ENCODE measurements around the gene TSR3. TPM values are rescaled to one million over a fixed set of nuclear protein-coding genes. Genes with fewer than 3 reads are reported as not detected.

TSR3 gene
- total RNA-seq, 4 donors from 2014 or later, result 78.2 to 112 (median 106) TPM

DNA sequence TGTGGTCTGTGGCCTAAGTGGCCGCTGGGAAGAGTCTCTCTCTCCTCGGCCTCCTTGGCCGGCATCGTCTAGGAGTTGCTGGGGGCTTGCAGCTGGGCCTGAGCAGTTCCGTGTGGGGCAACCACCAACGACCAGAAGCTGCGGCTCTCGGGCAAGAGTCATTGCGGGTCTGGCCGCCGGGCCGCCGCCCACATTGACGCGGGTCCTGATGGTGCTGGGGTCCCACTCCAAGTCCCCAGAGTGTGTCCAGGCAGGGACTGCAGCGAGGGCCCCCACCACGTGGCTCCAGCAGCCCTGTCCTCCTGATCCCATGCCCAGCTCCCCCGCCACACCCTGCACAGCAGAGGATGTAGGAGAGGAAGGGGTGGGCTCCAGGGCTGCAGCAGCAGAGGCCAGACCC is 31.9 kb upstream of the TSR3 start:
- Histone ChIP-seq H3K4me3 (no peak overlapping the region), H3K27me3 (no peaks in the 10 kb centered on the region), H3K27ac (replicated peaks in 1 of 4) (no peak overlapping the region), H3K36me3 (peaks cover 20 to 78% (median 62%) of the 10 kb centered on the region in 4 donors), H3K4me1 (peaks cover 8 to 18% (median 17%) of the 10 kb centered on the region in 4 donors), H3K9me3 (no peaks in the 10 kb centered on the region)
- no CpG with 5 or more reads among the region's 18 CpGs for WGBS
- intact Hi-C loops (cut with DNase I), result no loop called here
- no peak for TF ChIP-seq CTCF (IDR thresholded peaks at IDR 0.05)
- TF ChIP-seq POLR2A (IDR thresholded peaks at IDR 0.05; ENCODE audit: low read depth), result no peak
- TF ChIP-seq EP300 (IDR thresholded peaks at IDR 0.05), result no peak
- no peak for TF ChIP-seq POLR2AphosphoS5 (IDR thresholded peaks at IDR 0.05)
- DNase-seq (ENCODE audit: extremely low spot score), result no peak

DNA sequence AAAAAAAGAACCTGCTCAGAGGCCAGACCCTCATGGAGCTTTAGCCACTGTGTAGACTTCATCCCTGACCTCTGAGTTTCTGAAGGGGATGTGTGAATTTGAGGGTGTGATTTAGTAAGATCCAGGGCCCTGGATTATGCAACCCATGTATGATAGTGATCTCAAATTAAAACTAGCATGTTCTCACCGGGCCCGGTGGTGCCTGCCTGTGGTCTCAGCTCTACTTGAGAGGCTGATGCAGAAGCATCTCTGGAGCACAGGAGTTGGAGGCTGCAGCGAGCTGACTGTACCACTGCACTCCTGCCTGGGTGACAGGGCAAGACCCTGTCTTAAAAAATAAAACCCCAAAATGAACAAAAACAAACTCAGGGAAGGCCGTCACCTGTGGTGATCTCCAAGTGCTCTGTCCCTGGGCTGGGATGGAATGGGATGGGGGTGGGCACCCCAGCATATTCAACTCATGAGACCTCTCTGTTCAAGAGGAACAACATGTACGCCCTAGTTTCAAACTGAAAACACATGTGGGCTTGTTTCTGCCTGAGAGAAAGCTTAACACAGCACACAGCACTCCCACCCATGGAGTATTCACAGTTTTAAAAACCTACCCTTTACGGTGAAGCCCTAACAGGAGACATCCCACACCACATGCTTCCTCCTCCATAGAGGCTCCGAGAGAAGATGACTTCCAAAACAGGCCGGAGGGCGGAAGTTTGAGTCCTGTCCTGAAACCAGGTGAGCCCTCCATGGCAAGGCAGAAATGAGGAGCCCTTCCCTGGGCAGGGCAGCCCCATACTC is 30.1 kb upstream of the TSR3 start:
- DNase-seq (ENCODE audit: extremely low spot score), result no peak
- 77% methylated on average over 7 of the region's 9 CpGs for WGBS
- intact Hi-C loops (cut with DNase I), result no loop called here
- peaks cover 16 to 34% (median 27%) of the 10 kb centered on the region in 4 donors for H3K4me1 ChIP-seq
- no peak overlapping the region for H3K4me3 ChIP-seq
- TF ChIP-seq EP300 (IDR thresholded peaks at IDR 0.05), result no peak
- no peak for TF ChIP-seq POLR2A (IDR thresholded peaks at IDR 0.05; ENCODE audit: low read depth)
- no peak for TF ChIP-seq POLR2AphosphoS5 (IDR thresholded peaks at IDR 0.05)
- no peak for TF ChIP-seq CTCF (IDR thresholded peaks at IDR 0.05)
- peaks cover 16 to 62% (median 50%) of the 10 kb centered on the region in 4 donors for H3K36me3 ChIP-seq
- no peaks in the 10 kb centered on the region for H3K9me3 ChIP-seq
- H3K27me3 ChIP-seq, result no peaks in the 10 kb centered on the region
- no peak overlapping the region for H3K27ac ChIP-seq (replicated peaks in 1 of 4)

- DNase-seq (ENCODE audit: extremely low spot score), result no peak
- Histone ChIP-seq H3K4me3 (peak overlapping the region in 1 of 4 donors; percentile 58), H3K36me3 (peaks cover 20 to 62% (median 53%) of the 10 kb centered on the region in 4 donors), H3K27me3 (no peaks in the 10 kb centered on the region), H3K27ac (replicated peaks in 1 of 4) (peak overlapping the region in 1 of 4 donors; percentile 18), H3K4me1 (peaks cover 16 to 34% (median 27%) of the 10 kb centered on the region in 4 donors), H3K9me3 (no peaks in the 10 kb centered on the region)
- TF ChIP-seq POLR2AphosphoS5 (IDR thresholded peaks at IDR 0.05) (no peak), EP300 (IDR thresholded peaks at IDR 0.05) (no peak), CTCF (IDR thresholded peaks at IDR 0.05) (no peak), POLR2A (IDR thresholded peaks at IDR 0.05; ENCODE audit: low read depth) (no peak)
- WGBS, result 80% methylated on average over 10 of the region's 10 CpGs
- intact Hi-C loops (cut with DNase I), result no loop called here
These were observed 28.5 kb upstream of the TSR3 start for GRCh38 chr16:1380195-1380594.

GRCh38 chr16:1379304-1380076 is 27.8 kb upstream of the TSR3 start:
- Histone ChIP-seq H3K36me3 (peaks cover 20 to 62% (median 53%) of the 10 kb centered on the region in 4 donors), H3K4me3 (peak overlapping the region; percentile 55 to 65 (median 61)), H3K9me3 (no peaks in the 10 kb centered on the region), H3K27ac (replicated peaks in 1 of 4) (peak overlapping the region; percentile 65 to 80 (median 72)), H3K27me3 (no peaks in the 10 kb centered on the region), H3K4me1 (peaks cover 16 to 34% (median 27%) of the 10 kb centered on the region in 4 donors)
- no CpG with 5 or more reads among the region's 95 CpGs for WGBS
- peak; percentile 39 for TF ChIP-seq POLR2A (IDR thresholded peaks at IDR 0.05; ENCODE audit: low read depth)
- TF ChIP-seq EP300 (IDR thresholded peaks at IDR 0.05), result no peak
- no peak for TF ChIP-seq POLR2AphosphoS5 (IDR thresholded peaks at IDR 0.05)
- DNase-seq (ENCODE audit: extremely low spot score), result no peak
- intact Hi-C loops (cut with DNase I), result no loop called here

GRCh38 chr16:1378804-1379303 is 27.2 kb upstream of the TSR3 start:
- Histone ChIP-seq H3K4me3 (peak overlapping the region; percentile 55 to 65 (median 61)), H3K27ac (replicated peaks in 1 of 4) (peak overlapping the region; percentile 65 to 80 (median 72)), H3K36me3 (peaks cover 19 to 60% (median 51%) of the 10 kb centered on the region in 4 donors), H3K9me3 (no peaks in the 10 kb centered on the region), H3K4me1 (peaks cover 16 to 34% (median 27%) of the 10 kb centered on the region in 4 donors), H3K27me3 (no peaks in the 10 kb centered on the region)
- DNase-seq (ENCODE audit: extremely low spot score), result peak; percentile 93
- TF ChIP-seq EP300 (IDR thresholded peaks at IDR 0.05), result peak; percentile 22
- no peak for TF ChIP-seq CTCF (IDR thresholded peaks at IDR 0.05)
- TF ChIP-seq POLR2A (IDR thresholded peaks at IDR 0.05; ENCODE audit: low read depth), result no peak
- peak; percentile 54 to 66 for TF ChIP-seq POLR2AphosphoS5 (IDR thresholded peaks at IDR 0.05)
- intact Hi-C loops (cut with DNase I), result no loop called here
- WGBS, result 0% methylated on average over 3 of the region's 31 CpGs
